GM12878 (cell line): ENCODE results near the gene CALML5.
"Not testable (repeated sequence)": the region's sequence is repeated elsewhere in the genome, so short reads cannot be mapped to it uniquely, and the experiment has no call there.

Experiments used
- ATF3 ChIP-seq: IDR thresholded peaks from 2 replicates; pipeline ENCODE4 v1.6.1; 2011; ENCODE audit warnings: low read depth, mild to moderate bottlenecking, low read length, moderate library complexity, borderline replicate concordance; ENCODE audit errors: extremely low read depth
- CBFB ChIP-seq: IDR thresholded peaks from 2 replicates; pipeline ENCODE4 v1.6.1; 2016; ENCODE audit warnings: antibody characterized with exemption, low read depth
- CTCF ChIP-seq, 3 experiments: IDR thresholded peaks in 2 of 3; conservative IDR thresholded peaks in 1 of 3; 2 replicates each; pipeline ENCODE4 v1.5.1; 2011; ENCODE audit warnings: low read depth in 3 of 3, low read length in 3 of 3, mild to moderate bottlenecking in 3 of 3, control low read depth in 2 of 3, moderate library complexity in 2 of 3, inconsistent platforms in 1 of 3, mixed read lengths in 1 of 3; ENCODE audit not compliant: control insufficient read depth in 2 of 3, insufficient read depth in 1 of 3; ENCODE audit errors: extremely low read depth in 1 of 3
- GABPA ChIP-seq: IDR thresholded peaks from 2 replicates; pipeline ENCODE4 v1.6.1; 2014; ENCODE audit warnings: antibody characterized with exemption, low read depth, mild to moderate bottlenecking, inconsistent platforms
- MEF2A ChIP-seq: IDR thresholded peaks from 2 replicates; pipeline ENCODE4 v1.6.1; 2011; ENCODE audit warnings: low read depth, mild to moderate bottlenecking, low read length, moderate library complexity; ENCODE audit not compliant: insufficient read depth
- NRF1 ChIP-seq: conservative IDR thresholded peaks from 2 replicates; pipeline ENCODE4 v1.6.1; 2011; ENCODE audit warnings: mild to moderate bottlenecking, low read depth, low read length, improper control_type of control experiment
- RAD21 ChIP-seq: IDR thresholded peaks from 2 replicates; pipeline ENCODE4 v1.6.1; 2011; ENCODE audit warnings: mild to moderate bottlenecking, low read depth, low read length, moderate library complexity; ENCODE audit not compliant: insufficient read depth
- RB1 ChIP-seq: fragments of 450-650 bp; formaldehyde crosslinking; IDR thresholded peaks from 2 replicates; pipeline ENCODE4 v1.6.1; 2017; ENCODE audit warnings: mild to moderate bottlenecking, borderline replicate concordance
- SIX5 ChIP-seq: IDR thresholded peaks from 2 replicates; pipeline ENCODE4 v1.6.1; 2011; ENCODE audit warnings: mild to moderate bottlenecking, low read depth, low read length, moderate library complexity; ENCODE audit not compliant: severe bottlenecking

GRCh38 chr10:5475974-5476807 lies 23.2 kb downstream of the CALML5 start:
- TF ChIP-seq ATF3; NRF1; RB1; MEF2A; GABPA; CBFB; RAD21; SIX5; CTCF (IDR thresholded peaks at IDR 0.05 in 2 of 3, conservative IDR thresholded peaks at IDR 0.05 in 1 of 3; ENCODE audit: control insufficient read depth in 2 of 3, extremely low read depth in 1 of 3, insufficient read depth in 1 of 3, low read depth in 3 of 3, low read length in 3 of 3): not testable (repeated sequence)
